Measurements from ENCODE around the gene BAAT. TPM values are rescaled to one million over a fixed set of nuclear protein-coding genes. Genes with fewer than 3 reads are reported as not detected.

Gene BAAT
- total and polyA plus RNA-seq, 2 of the 13 experiments (the other 11 are each of a cell fraction or from before 2014, with no cell fraction given): 0.71 to 7.9 TPM

GRCh38 chr9:101383361-101383760, 1.4 kb downstream of the BAAT start:
- CTCF ChIA-PET (ENCODE audit: low intra/inter-chr PET ratio, low total read pairs): no interaction called here
- FAIRE-seq (no peak), DNase-seq (ENCODE audit: low spot score) (no peak), ATAC-seq (no peak)
- Histone ChIP-seq H3K9ac (ENCODE audit: insufficient read depth, low read depth, low read length) (no peak overlapping the region), H3K36me3 (replicated peaks in 1 of 2; ENCODE audit: control insufficient read depth in 1 of 2, insufficient read depth in 2 of 2, low read length in 2 of 2) (0 out of 5 replicates have a peak, but pooled peaks cover 0 to 1% of the 10 kb centered on the region in 2 experiments), H2AFZ (ENCODE audit: low read length) (no peak overlapping the region), H3K79me2 (ENCODE audit: insufficient read depth, low read length) (no peaks in the 10 kb centered on the region), H3K9me3 (ENCODE audit: low read length) (peaks cover 11% of the 10 kb centered on the region), H3K4me1 (ENCODE audit: insufficient read depth, low read length) (peaks cover 77% of the 10 kb centered on the region), H3K27ac (ENCODE audit: extremely low read length, insufficient read depth, low read length) (no peak overlapping the region), H3K27me3 (ENCODE audit: control insufficient read depth in 1 of 2, insufficient read depth in 2 of 2, low read length in 2 of 2) (no peaks in the 10 kb centered on the region), H3K4me3 (replicated peaks in 1 of 3; ENCODE audit: insufficient read depth in 1 of 3, low read depth in 2 of 3, low read length in 3 of 3) (no peak overlapping the region), H3K4me2 (ENCODE audit: low read depth, low read length) (0 out of 2 replicates have a peak overlapping the region, but pooled peaks have one; percentile 1), H4K20me1 (ENCODE audit: insufficient read depth, low read length) (no peaks in the 10 kb centered on the region)
- in situ Hi-C loops (cut with HindIII; ENCODE audit: extremely low pct_ligation_motif_present, low pct_unique_long_range_greater_than_20kb): no loop called here
- no peak for TF ChIP-seq CREB1 (IDR thresholded peaks at IDR 0.05)
- TF ChIP-seq CREB1 (CRISPR knock-in tag; IDR thresholded peaks at IDR 0.05): 0 out of 2 replicates have a peak, but pooled peaks have one; percentile 34
- 0 out of 2 replicates have a peak, but pooled peaks have one; percentile 34 for TF ChIP-seq GFI1 (CRISPR knock-in tag; IDR thresholded peaks at IDR 0.05; ENCODE audit: borderline replicate concordance)
- no peak for TF ChIP-seq ZFP36L2 (CRISPR knock-in tag; IDR thresholded peaks at IDR 0.05)
- intact Hi-C loops (cut with micrococcal nuclease; ENCODE audit: unreplicated experiment): no loop called here
- BruUV-seq (replicated peaks): no TSS peak
- WGBS (ENCODE audit: low lambda C conversion rate): 73% methylated on average over 2 of the region's 2 CpGs
- POLR2A ChIA-PET: interaction anchor here (1.1 to 5.2 kb wide), 4 partner anchors 15 to 68 kb away, joined by 3 to 36 read pairs (median 6); partner anchors contain the start of genes MRPL50 and ZNF189

GRCh38 chr9:101381833-101382342, 2.9 kb downstream of the BAAT start:
- Histone ChIP-seq H3K9ac (ENCODE audit: insufficient read depth, low read depth, low read length) (no peak overlapping the region), H3K36me3 (replicated peaks in 1 of 2; ENCODE audit: control insufficient read depth in 1 of 2, insufficient read depth in 2 of 2, low read length in 2 of 2) (no peaks in the 10 kb centered on the region), H3K9me3 (ENCODE audit: low read length) (peaks cover 11% of the 10 kb centered on the region), H3K27ac (ENCODE audit: extremely low read length, insufficient read depth, low read length) (no peak overlapping the region), H3K27me3 (ENCODE audit: control insufficient read depth in 1 of 2, insufficient read depth in 2 of 2, low read length in 2 of 2) (no peaks in the 10 kb centered on the region), H3K4me2 (ENCODE audit: low read depth, low read length) (peak overlapping the region; percentile 5; the same call in 1 of the 2 replicates), H3K79me2 (ENCODE audit: insufficient read depth, low read length) (no peaks in the 10 kb centered on the region), H2AFZ (ENCODE audit: low read length) (no peak overlapping the region), H3K4me3 (replicated peaks in 1 of 3; ENCODE audit: insufficient read depth in 1 of 3, low read depth in 2 of 3, low read length in 3 of 3) (no peak overlapping the region), H3K4me1 (ENCODE audit: insufficient read depth, low read length) (peaks cover 62% of the 10 kb centered on the region), H4K20me1 (ENCODE audit: insufficient read depth, low read length) (no peaks in the 10 kb centered on the region)
- in situ Hi-C loops (cut with HindIII; ENCODE audit: extremely low pct_ligation_motif_present, low pct_unique_long_range_greater_than_20kb): no loop called here
- POLR2A ChIA-PET: interaction anchor here (0.8 to 5.2 kb wide), 6 partner anchors 15 to 66 kb away, joined by 3 to 36 read pairs (median 4); partner anchors contain the start of genes MRPL50 and ZNF189
- no peak for FAIRE-seq
- DNase-seq (ENCODE audit: low spot score): no peak
- no peak for ATAC-seq
- BruUV-seq (replicated peaks): no TSS peak
- CTCF ChIA-PET (ENCODE audit: low intra/inter-chr PET ratio, low total read pairs): no interaction called here
- intact Hi-C loops (cut with micrococcal nuclease; ENCODE audit: unreplicated experiment): no loop called here
- WGBS (ENCODE audit: low lambda C conversion rate): 91% methylated on average over 2 of the region's 2 CpGs
- TF ChIP-seq GATAD1 (CRISPR knock-in tag; IDR thresholded peaks at IDR 0.05): no peak
- peak; percentile 52; the same call in 1 of the 2 replicates for TF ChIP-seq PATZ1 (CRISPR knock-in tag; IDR thresholded peaks at IDR 0.05)
- TF ChIP-seq SALL1 (CRISPR knock-in tag; IDR thresholded peaks at IDR 0.05): 0 out of 2 replicates have a peak, but pooled peaks have one; percentile 17

Data from HepG2 (cell line).